Measurements from ENCODE around the gene SMARCC1.
"Not testable (repeated sequence)": the region's sequence is repeated elsewhere in the genome, so short reads cannot be mapped to it uniquely, and the experiment has no call there.

The SMARCC1 gene

GRCh38 chr3:47762233-47762632, 19.5 kb downstream of the SMARCC1 start:
- DNase-seq: no peak

GRCh38 chr3:47761046-47761445, 20.6 kb downstream of the SMARCC1 start:
- DNase-seq: no peak

GRCh38 chr3:47760207-47760606, 21.5 kb downstream of the SMARCC1 start:
- not testable (repeated sequence) for DNase-seq

- DNase-seq: no peak
Measured at GRCh38 chr3:47758261-47759025, 23.2 kb downstream of the SMARCC1 start.

GRCh38 chr3:47752716-47753115, 29.0 kb downstream of the SMARCC1 start:
- DNase-seq: no peak

GRCh38 chr3:47750811-47751354, 30.8 kb downstream of the SMARCC1 start:
- not testable (repeated sequence) for DNase-seq

GRCh38 chr3:47747558-47747957, 34.1 kb downstream of the SMARCC1 start:
- DNase-seq: no peak

GRCh38 chr3:47746264-47746663, 35.4 kb downstream of the SMARCC1 start:
- DNase-seq: no peak

GRCh38 chr3:47743855-47744254, 37.8 kb downstream of the SMARCC1 start:
- no peak for DNase-seq

- not testable (repeated sequence) for DNase-seq
Measured at GRCh38 chr3:47743352-47743751, 38.3 kb downstream of the SMARCC1 start.

- no peak for DNase-seq
Measured at GRCh38 chr3:47741925-47742324, 39.8 kb downstream of the SMARCC1 start.

- DNase-seq: no peak
Measured at GRCh38 chr3:47732143-47732542, 49.5 kb downstream of the SMARCC1 start.

GRCh38 chr3:47731061-47731460, 50.6 kb downstream of the SMARCC1 start:
- DNase-seq: no peak

GRCh38 chr3:47722859-47723258, 58.8 kb downstream of the SMARCC1 start:
- no peak for DNase-seq

GRCh38 chr3:47717448-47717847, 64.2 kb downstream of the SMARCC1 start:
- DNase-seq: not testable (repeated sequence)

GRCh38 chr3:47716656-47717055, 65.0 kb downstream of the SMARCC1 start:
- DNase-seq: no peak

GRCh38 chr3:47715928-47716327, 65.8 kb downstream of the SMARCC1 start:
- no peak for DNase-seq

GRCh38 chr3:47714606-47715005, 67.1 kb downstream of the SMARCC1 start:
- no peak for DNase-seq

GRCh38 chr3:47713655-47714054, 68.0 kb downstream of the SMARCC1 start:
- DNase-seq: no peak

- DNase-seq: no peak
Measured at GRCh38 chr3:47712398-47712797, 69.3 kb downstream of the SMARCC1 start.

GRCh38 chr3:47711596-47711995, 70.1 kb downstream of the SMARCC1 start:
- no peak for DNase-seq

GRCh38 chr3:47705391-47705790, 76.3 kb downstream of the SMARCC1 start:
- no peak for DNase-seq

GRCh38 chr3:47704237-47704612, 77.5 kb downstream of the SMARCC1 start:
- no peak for DNase-seq

- no peak for DNase-seq
Measured at GRCh38 chr3:47701388-47701787, 80.3 kb downstream of the SMARCC1 start.

GRCh38 chr3:47692158-47692557, 89.5 kb downstream of the SMARCC1 start:
- DNase-seq: no peak
